Measurements from ENCODE around the gene DGKQ.
"Not testable (repeated sequence)": the region's sequence is repeated elsewhere in the genome, so short reads cannot be mapped to it uniquely, and the experiment has no call there.

GRCh38 chr4:919004-919680 is 54.2 kb downstream of the DGKQ start:
- TF ChIP-seq, protein P1, sequence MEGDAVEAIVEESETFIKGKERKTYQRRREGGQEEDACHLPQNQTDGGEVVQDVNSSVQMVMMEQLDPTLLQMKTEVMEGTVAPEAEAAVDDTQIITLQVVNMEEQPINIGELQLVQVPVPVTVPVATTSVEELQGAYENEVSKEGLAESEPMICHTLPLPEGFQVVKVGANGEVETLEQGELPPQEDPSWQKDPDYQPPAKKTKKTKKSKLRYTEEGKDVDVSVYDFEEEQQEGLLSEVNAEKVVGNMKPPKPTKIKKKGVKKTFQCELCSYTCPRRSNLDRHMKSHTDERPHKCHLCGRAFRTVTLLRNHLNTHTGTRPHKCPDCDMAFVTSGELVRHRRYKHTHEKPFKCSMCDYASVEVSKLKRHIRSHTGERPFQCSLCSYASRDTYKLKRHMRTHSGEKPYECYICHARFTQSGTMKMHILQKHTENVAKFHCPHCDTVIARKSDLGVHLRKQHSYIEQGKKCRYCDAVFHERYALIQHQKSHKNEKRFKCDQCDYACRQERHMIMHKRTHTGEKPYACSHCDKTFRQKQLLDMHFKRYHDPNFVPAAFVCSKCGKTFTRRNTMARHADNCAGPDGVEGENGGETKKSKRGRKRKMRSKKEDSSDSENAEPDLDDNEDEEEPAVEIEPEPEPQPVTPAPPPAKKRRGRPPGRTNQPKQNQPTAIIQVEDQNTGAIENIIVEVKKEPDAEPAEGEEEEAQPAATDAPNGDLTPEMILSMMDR (IDR thresholded peaks at IDR 0.05; ENCODE audit: insufficient read depth, low read length): not testable (repeated sequence)
- TF ChIP-seq POLR2AphosphoS5 (IDR thresholded peaks at IDR 0.05; ENCODE audit: low read depth); REST (IDR thresholded peaks at IDR 0.05; ENCODE audit: insufficient replicate concordance, low read depth); GABPA (IDR thresholded peaks at IDR 0.05; ENCODE audit: low read depth); SPI1 (IDR thresholded peaks at IDR 0.05; ENCODE audit: borderline replicate concordance, low read depth): not testable (repeated sequence)

Data from HL-60 (cell line).